ENCODE measurements around the gene WNT9A.

WNT9A gene

DNA sequence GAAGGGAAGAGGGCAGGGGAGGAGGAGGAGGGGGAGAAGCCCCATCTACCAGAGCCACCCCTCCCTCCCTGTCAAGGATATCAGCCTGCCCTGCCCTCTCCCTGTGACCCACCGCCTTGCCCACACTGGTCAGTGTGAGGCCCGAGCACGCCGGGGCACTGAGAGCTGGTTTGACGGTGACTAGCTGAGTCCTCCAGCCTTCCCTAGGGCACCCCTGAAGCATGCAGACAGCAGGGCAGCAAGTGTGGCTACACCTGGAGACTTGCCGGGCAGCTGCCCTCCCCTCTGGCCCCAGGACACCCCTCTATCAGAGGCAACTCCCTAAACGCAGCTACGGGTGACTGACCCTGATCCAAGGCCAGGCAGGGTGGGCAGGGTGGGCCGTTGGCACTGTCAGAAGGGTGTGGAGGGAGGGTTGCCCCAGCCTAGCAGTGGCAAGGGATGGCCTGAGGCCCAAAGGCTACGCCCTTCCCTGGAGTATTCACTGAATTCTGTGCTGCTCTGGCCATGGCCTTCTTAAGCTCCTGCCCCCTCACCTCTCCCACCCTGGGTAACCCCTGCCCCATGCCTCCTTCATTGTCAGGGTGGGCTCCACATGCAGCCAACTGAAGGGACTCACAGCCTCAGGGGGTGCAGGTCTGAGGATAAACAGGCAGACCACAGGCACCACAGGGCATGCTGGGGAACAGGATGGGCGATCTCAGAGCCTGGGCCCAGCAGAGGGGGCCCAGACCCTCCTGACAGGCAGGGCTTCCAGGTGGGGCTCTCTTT is 19.6 kb downstream of the WNT9A start:
- Histone ChIP-seq H3K9me3 (ENCODE audit: control insufficient read depth, insufficient read depth, low read length) (no peaks in the 10 kb centered on the region), H3K4me2 (ENCODE audit: low read length) (no peak overlapping the region), H3K4me3 (ENCODE audit: low read length) (no peak overlapping the region), H4K20me1 (ENCODE audit: control insufficient read depth, insufficient read depth, low read depth, low read length) (no peaks in the 10 kb centered on the region), H3K27me3 (ENCODE audit: control insufficient read depth, low read length) (no peaks in the 10 kb centered on the region), H3K79me2 (ENCODE audit: control insufficient read depth, low read length) (no peaks in the 10 kb centered on the region), H3F3A (ENCODE audit: control insufficient read depth, insufficient read depth) (no peaks in the 10 kb centered on the region), H3K9me2 (replicated peaks; ENCODE audit: control insufficient read depth, low read length) (no peaks in the 10 kb centered on the region), H3K36me3 (ENCODE audit: control insufficient read depth, low read length) (no peaks in the 10 kb centered on the region), H3K27ac (ENCODE audit: low read depth, low read length) (no peak overlapping the region), H3K4me1 (ENCODE audit: control insufficient read depth, low read length) (no peaks in the 10 kb centered on the region)
- TF ChIP-seq EZH2phosphoT487 (IDR thresholded peaks at IDR 0.05; ENCODE audit: borderline replicate concordance, low read length) = no peak
- TF ChIP-seq, protein P1, sequence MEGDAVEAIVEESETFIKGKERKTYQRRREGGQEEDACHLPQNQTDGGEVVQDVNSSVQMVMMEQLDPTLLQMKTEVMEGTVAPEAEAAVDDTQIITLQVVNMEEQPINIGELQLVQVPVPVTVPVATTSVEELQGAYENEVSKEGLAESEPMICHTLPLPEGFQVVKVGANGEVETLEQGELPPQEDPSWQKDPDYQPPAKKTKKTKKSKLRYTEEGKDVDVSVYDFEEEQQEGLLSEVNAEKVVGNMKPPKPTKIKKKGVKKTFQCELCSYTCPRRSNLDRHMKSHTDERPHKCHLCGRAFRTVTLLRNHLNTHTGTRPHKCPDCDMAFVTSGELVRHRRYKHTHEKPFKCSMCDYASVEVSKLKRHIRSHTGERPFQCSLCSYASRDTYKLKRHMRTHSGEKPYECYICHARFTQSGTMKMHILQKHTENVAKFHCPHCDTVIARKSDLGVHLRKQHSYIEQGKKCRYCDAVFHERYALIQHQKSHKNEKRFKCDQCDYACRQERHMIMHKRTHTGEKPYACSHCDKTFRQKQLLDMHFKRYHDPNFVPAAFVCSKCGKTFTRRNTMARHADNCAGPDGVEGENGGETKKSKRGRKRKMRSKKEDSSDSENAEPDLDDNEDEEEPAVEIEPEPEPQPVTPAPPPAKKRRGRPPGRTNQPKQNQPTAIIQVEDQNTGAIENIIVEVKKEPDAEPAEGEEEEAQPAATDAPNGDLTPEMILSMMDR (IDR thresholded peaks at IDR 0.05; ENCODE audit: low read depth, low read length, poor library complexity, severe bottlenecking) = no peak

DNA sequence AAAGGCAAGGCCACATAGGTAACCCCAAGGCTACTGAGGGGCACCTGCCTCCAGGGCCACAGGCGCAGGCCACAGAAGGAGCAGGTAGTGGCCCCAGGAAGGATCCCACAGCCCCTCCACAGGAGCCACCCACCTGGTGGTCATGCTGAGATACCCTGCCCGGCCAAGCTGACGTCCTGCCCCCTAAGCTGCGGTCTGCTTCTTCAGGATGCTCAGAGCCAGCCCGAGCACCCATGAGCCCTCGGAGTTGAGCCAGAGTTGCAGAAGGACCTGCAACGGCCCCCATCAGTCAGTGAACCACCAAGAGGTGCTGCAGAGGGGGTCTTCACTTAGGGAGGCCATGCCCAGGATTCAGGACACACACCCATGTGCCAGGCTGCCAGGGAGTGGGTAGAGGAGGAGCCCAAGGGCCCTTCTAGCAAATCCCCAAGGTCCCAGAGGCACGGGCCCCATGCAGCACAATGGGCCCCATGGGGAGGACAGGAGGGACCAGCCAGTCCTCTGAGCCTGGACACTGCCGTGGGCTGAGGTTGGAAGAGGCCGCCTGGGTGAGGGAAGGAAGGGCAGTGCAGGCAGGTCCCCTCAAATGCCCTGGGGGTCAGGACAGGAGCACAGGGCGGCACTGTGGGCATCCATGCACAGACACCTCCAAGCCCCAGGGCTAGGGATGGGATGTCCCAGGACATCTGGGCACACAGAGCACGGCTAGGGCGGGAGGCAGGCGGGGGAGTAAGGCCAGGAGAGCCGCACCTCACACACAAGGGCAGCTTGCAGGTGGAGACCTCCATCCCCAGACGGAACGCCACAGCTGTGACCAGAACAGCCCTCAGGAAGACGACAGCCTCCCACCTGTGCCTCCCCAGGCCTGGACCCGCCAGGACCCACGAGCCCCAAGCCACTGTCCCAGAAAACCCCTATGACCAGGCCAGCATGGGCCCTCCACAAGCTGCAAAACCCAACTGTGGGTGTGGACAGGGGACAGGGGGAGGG is 20.5 kb downstream of the WNT9A start:
- Histone ChIP-seq H3K79me2 (ENCODE audit: control insufficient read depth, low read length) (no peaks in the 10 kb centered on the region), H3K9me3 (ENCODE audit: control insufficient read depth, insufficient read depth, low read length) (no peaks in the 10 kb centered on the region), H3K9me2 (replicated peaks; ENCODE audit: control insufficient read depth, low read length) (no peaks in the 10 kb centered on the region), H3K4me3 (ENCODE audit: low read length) (no peak overlapping the region), H3K36me3 (ENCODE audit: control insufficient read depth, low read length) (no peaks in the 10 kb centered on the region), H3F3A (ENCODE audit: control insufficient read depth, insufficient read depth) (no peaks in the 10 kb centered on the region), H3K4me2 (ENCODE audit: low read length) (no peak overlapping the region), H3K4me1 (ENCODE audit: control insufficient read depth, low read length) (no peaks in the 10 kb centered on the region), H3K27ac (ENCODE audit: low read depth, low read length) (no peak overlapping the region), H4K20me1 (ENCODE audit: control insufficient read depth, insufficient read depth, low read depth, low read length) (no peaks in the 10 kb centered on the region), H3K27me3 (ENCODE audit: control insufficient read depth, low read length) (no peaks in the 10 kb centered on the region)
- no peak for TF ChIP-seq EZH2phosphoT487 (IDR thresholded peaks at IDR 0.05; ENCODE audit: borderline replicate concordance, low read length)
- TF ChIP-seq, protein P1 (IDR thresholded peaks at IDR 0.05; ENCODE audit: low read depth, low read length, poor library complexity, severe bottlenecking) = no peak

DNA sequence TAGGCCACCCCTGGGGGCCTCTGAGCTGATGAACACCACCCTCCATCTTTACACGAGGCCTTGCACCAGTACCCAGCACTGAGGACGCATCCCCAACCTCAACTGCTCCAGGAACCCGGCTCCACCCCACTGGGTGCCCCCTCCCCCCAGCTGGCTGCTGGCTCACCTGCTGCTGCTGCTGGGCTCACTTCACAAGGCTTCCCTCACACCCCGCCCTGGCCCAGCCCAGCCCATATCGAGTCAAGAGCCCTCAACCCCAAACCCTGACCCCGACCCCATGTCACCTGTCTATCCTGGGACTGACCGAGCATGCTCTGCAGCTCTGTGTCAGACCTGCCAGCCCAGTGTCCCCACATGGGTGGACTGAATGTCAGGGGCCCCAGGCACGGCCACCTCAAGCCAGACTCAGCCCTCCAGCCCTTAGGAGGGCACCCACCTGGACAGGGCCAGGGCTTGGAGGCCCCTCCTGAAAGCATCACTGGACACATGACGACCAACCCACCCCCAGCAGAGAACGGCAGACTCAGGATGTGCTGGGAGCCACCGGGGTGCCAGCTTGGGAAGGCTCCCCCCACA is 21.4 kb downstream of the WNT9A start:
- H3K36me3 ChIP-seq (ENCODE audit: control insufficient read depth, low read length) = no peaks in the 10 kb centered on the region
- H3F3A ChIP-seq (ENCODE audit: control insufficient read depth, insufficient read depth) = no peaks in the 10 kb centered on the region
- no peaks in the 10 kb centered on the region for H3K27me3 ChIP-seq (ENCODE audit: control insufficient read depth, low read length)
- H3K9me3 ChIP-seq (ENCODE audit: control insufficient read depth, insufficient read depth, low read length) = no peaks in the 10 kb centered on the region
- H3K4me1 ChIP-seq (ENCODE audit: control insufficient read depth, low read length) = no peaks in the 10 kb centered on the region
- H3K9me2 ChIP-seq (replicated peaks; ENCODE audit: control insufficient read depth, low read length) = no peaks in the 10 kb centered on the region
- H3K4me3 ChIP-seq (ENCODE audit: low read length) = no peak overlapping the region
- H3K79me2 ChIP-seq (ENCODE audit: control insufficient read depth, low read length) = no peaks in the 10 kb centered on the region
- H3K4me2 ChIP-seq (ENCODE audit: low read length) = no peak overlapping the region
- no peak overlapping the region for H3K27ac ChIP-seq (ENCODE audit: low read depth, low read length)
- H4K20me1 ChIP-seq (ENCODE audit: control insufficient read depth, insufficient read depth, low read depth, low read length) = no peaks in the 10 kb centered on the region
- no peak for TF ChIP-seq EZH2phosphoT487 (IDR thresholded peaks at IDR 0.05; ENCODE audit: borderline replicate concordance, low read length)
- TF ChIP-seq, protein P1 (IDR thresholded peaks at IDR 0.05; ENCODE audit: low read depth, low read length, poor library complexity, severe bottlenecking) = no peak
